ENCODE measurements around the gene ARNT2. TPM values are rescaled to one million over a fixed set of nuclear protein-coding genes. Genes with fewer than 3 reads are reported as not detected.

ARNT2 gene
- total and polyA plus RNA-seq, 10 of the 15 experiments (the other 5 are each of a cell fraction or from before 2014, with no cell fraction given), result 0.07 to 0.49 (median 0.09) TPM; not detected in 6

GRCh38 chr15:80487839-80488390 is 83.7 kb downstream of the ARNT2 start:
- no peaks in the 10 kb centered on the region for H3K36me3 ChIP-seq (ENCODE audit: control insufficient read depth in 2 of 2, insufficient read depth in 2 of 2, low read length in 1 of 2)
- no peak overlapping the region for H3K27ac ChIP-seq (ENCODE audit: control insufficient read depth, insufficient read depth)
- DNase-seq (ENCODE audit: low read depth, low spot score), result no peak
- H4K20me1 ChIP-seq (ENCODE audit: control insufficient read depth, insufficient read depth), result no peaks in the 10 kb centered on the region; the same call in 1 of the 2 replicates
- no peak for ATAC-seq
- H3K9me3 ChIP-seq (replicated peaks; ENCODE audit: control insufficient read depth, insufficient read depth, low read length), result no peaks in the 10 kb centered on the region
- intact Hi-C loops (cut with micrococcal nuclease; ENCODE audit: unreplicated experiment), result no loop called here
- RAD21 ChIA-PET (ENCODE audit: unreplicated experiment), result no interaction called here
- no peak for FAIRE-seq
- H3K9ac ChIP-seq (ENCODE audit: control insufficient read depth, insufficient read depth, low read length), result no peak overlapping the region
- H3K27me3 ChIP-seq (replicated peaks in 1 of 2; ENCODE audit: control insufficient read depth in 2 of 2, insufficient read depth in 2 of 2, low read length in 1 of 2), result peaks cover 0 to 2% of the 10 kb centered on the region in 2 experiments; a peak in 3 of 4 replicates
- in situ Hi-C loops (cut with MboI), result no loop called here
- 53% methylated on average over 4 of the region's 4 CpGs for WGBS (ENCODE audit: insufficient coverage, insufficient replicate concordance, low lambda C conversion rate, missing lambda C conversion rate)
- H3K4me3 ChIP-seq, result no peak overlapping the region
- SMC1A ChIA-PET (ENCODE audit: uncharacterized antibody, unreplicated experiment), result interaction anchor here (1.4 kb wide), 1 partner anchor 15 kb away, joined by 3 read pairs; no protein-coding TSS in a partner anchor
- TF ChIP-seq SPI1 (IDR thresholded peaks at IDR 0.05; ENCODE audit: borderline replicate concordance, insufficient read depth, low read depth, low read length), result no peak
- no peak for TF ChIP-seq TCF7 (IDR thresholded peaks at IDR 0.05; ENCODE audit: borderline replicate concordance)
- TF ChIP-seq CTCF (IDR thresholded peaks at IDR 0.05 in 2 of 3, conservative IDR thresholded peaks at IDR 0.05 in 1 of 3; ENCODE audit: control insufficient read depth in 2 of 3, extremely low read depth in 1 of 3, insufficient read depth in 1 of 3, low read depth in 3 of 3, low read length in 3 of 3), result no peak
- no peak for TF ChIP-seq NFYA (IDR thresholded peaks at IDR 0.05; ENCODE audit: borderline replicate concordance, low read depth, low read length)
- no peak for TF ChIP-seq YBX1 (IDR thresholded peaks at IDR 0.05)
- TF ChIP-seq SREBF1 (IDR thresholded peaks at IDR 0.05; ENCODE audit: low read length), result no peak
- TF ChIP-seq RAD21 (IDR thresholded peaks at IDR 0.05; ENCODE audit: insufficient read depth, low read depth, low read length), result no peak
- TF ChIP-seq IKZF2 (IDR thresholded peaks at IDR 0.05), result no peak
- no peak for TF ChIP-seq SIN3A (IDR thresholded peaks at IDR 0.05; ENCODE audit: low read depth, low read length)
- TF ChIP-seq PAX8 (IDR thresholded peaks at IDR 0.05), result no peak
- no peak for TF ChIP-seq SP1 (IDR thresholded peaks at IDR 0.05; ENCODE audit: low read depth, low read length)
- no peak for TF ChIP-seq SKIL (IDR thresholded peaks at IDR 0.05; ENCODE audit: low read depth, poor library complexity, severe bottlenecking)
- TF ChIP-seq ASH2L (IDR thresholded peaks at IDR 0.05; ENCODE audit: borderline replicate concordance, low read depth), result no peak
- no peak for TF ChIP-seq WRNIP1 (IDR thresholded peaks at IDR 0.05; ENCODE audit: borderline replicate concordance, low read depth, low read length)
- no peak for TF ChIP-seq PKNOX1 (IDR thresholded peaks at IDR 0.05)
- BruUV-seq (replicated peaks), result no TSS peak
- H2AFZ ChIP-seq (ENCODE audit: control insufficient read depth, low read depth, low read length), result no peak overlapping the region
- POLR2A ChIA-PET, result no interaction called here
- CTCF ChIA-PET, result no interaction called here
- no peak overlapping the region for H3K4me2 ChIP-seq (ENCODE audit: control insufficient read depth, insufficient read depth)
- no peaks in the 10 kb centered on the region for H3K4me1 ChIP-seq (ENCODE audit: control insufficient read depth, insufficient read depth, low read length)
- H3K79me2 ChIP-seq (ENCODE audit: control insufficient read depth, insufficient read depth, low read length), result no peaks in the 10 kb centered on the region

Data from GM12878 (cell line).